Vagina (tissue), 2 donors: ENCODE measurements around the gene MACROD2.

Experiments used
- CTCF ChIP-seq, 3 experiments: fragments of 450-650 bp in 2 of 3; fragments of 200-600 bp in 1 of 3; sonication (generic) in 1 of 3; IDR thresholded peaks; one replicate each; pipeline ENCODE4 v1.5.1; 2017 to 2019; ENCODE audit warnings: antibody characterized with exemption in 3 of 3, mild to moderate bottlenecking in 2 of 3, moderate library complexity in 2 of 3
- POLR2AphosphoS5 ChIP-seq, 2 donors: sonication (generic); formaldehyde crosslinking; IDR thresholded peaks; one replicate each; pipeline ENCODE4 v1.9.0; 2017; ENCODE audit warnings: antibody characterized with exemption in 2 of 2, mild to moderate bottlenecking in 2 of 2, low read depth in 1 of 2; ENCODE audit not compliant: insufficient read depth in 1 of 2

- no peak for TF ChIP-seq CTCF (IDR thresholded peaks at IDR 0.05)
- TF ChIP-seq POLR2AphosphoS5 (IDR thresholded peaks at IDR 0.05; ENCODE audit: insufficient read depth in 1 of 2, low read depth in 1 of 2) = no peak
Observed at GRCh38 chr20:15645816-15646215, 1650.5 kb downstream of the MACROD2 start.
